Measurements from ENCODE around the gene GRIPAP1. TPM values are rescaled to one million over a fixed set of nuclear protein-coding genes. Genes with fewer than 3 reads are reported as not detected.

The GRIPAP1 gene
- total RNA-seq, 4 donors from 2014 or later, result 8.6 to 19.3 (median 10.1) TPM

- no peak overlapping the region for H3K4me3 ChIP-seq
- no peaks in the 10 kb centered on the region for H3K27me3 ChIP-seq
- DNase-seq, result no peak
- H3K27ac ChIP-seq, result no peak overlapping the region
- H3K4me1 ChIP-seq, result no peaks in the 10 kb centered on the region
- in situ Hi-C loops (cut with MboI; ENCODE audit: low sequenced_read_pairs in 4 of 4) (no loop called here), intact Hi-C loops (cut with DNase I; ENCODE audit: low total_unique reads) (no loop called here)
- TF ChIP-seq POLR2A (IDR thresholded peaks at IDR 0.05), result no peak
- TF ChIP-seq CTCF (IDR thresholded peaks at IDR 0.05 in 4 of 5, conservative IDR thresholded peaks at IDR 0.05 in 1 of 5), result no peak
- H3K9me3 ChIP-seq, result no peaks in the 10 kb centered on the region
- H3K36me3 ChIP-seq, result peaks cover 0 to 5% of the 10 kb centered on the region in 2 donors
- no peak for ATAC-seq
These were observed 28.0 kb downstream of the GRIPAP1 start for GRCh38 chrX:48974033-48974432.

- no peaks in the 10 kb centered on the region for H3K4me1 ChIP-seq
- peak overlapping the region in 2 of 4 donors; percentile 34 to 42 for H3K27ac ChIP-seq
- intact Hi-C loops (cut with DNase I; ENCODE audit: low total_unique reads), result no loop called here
- DNase-seq (peak in 1 of 2 donors; percentile 17), ATAC-seq (peak in 1 of 2 donors; percentile 50)
- in situ Hi-C loops (cut with MboI; ENCODE audit: low sequenced_read_pairs in 4 of 4), result no loop called here
- H3K4me3 ChIP-seq, result peak overlapping the region; percentile 14 to 37 (median 23)
- TF ChIP-seq CTCF (IDR thresholded peaks at IDR 0.05 in 4 of 5, conservative IDR thresholded peaks at IDR 0.05 in 1 of 5) (peak in 4 of 5 experiments; percentile 19 to 56 (median 30)), POLR2A (IDR thresholded peaks at IDR 0.05) (no peak)
- H3K9me3 ChIP-seq, result no peaks in the 10 kb centered on the region
- no peaks in the 10 kb centered on the region for H3K27me3 ChIP-seq
- H3K36me3 ChIP-seq, result peaks cover 0 to 5% of the 10 kb centered on the region in 2 donors
These were observed 29.6 kb downstream of the GRIPAP1 start for GRCh38 chrX:48972220-48973164.

GRCh38 chrX:48971249-48972219, 30.5 kb downstream of the GRIPAP1 start, which contains the start of gene KCND1:
KCND1 (minus strand) TSS chrX:48971844; CDS start chrX:48970271, 1,573 bp downstream.
- H3K36me3 ChIP-seq, result peaks cover 0 to 5% of the 10 kb centered on the region in 2 donors
- peak in 1 of 2 donors; percentile 19 for DNase-seq
- no peaks in the 10 kb centered on the region for H3K27me3 ChIP-seq
- peak within 1 kb of the TSS in 2 of 4 donors; percentile 34 to 42 for H3K27ac ChIP-seq
- in situ Hi-C loops (cut with MboI; ENCODE audit: low sequenced_read_pairs in 4 of 4) (no loop called here), intact Hi-C loops (cut with DNase I; ENCODE audit: low total_unique reads) (no loop called here)
- peak within 1 kb of the TSS; percentile 14 to 37 (median 23) for H3K4me3 ChIP-seq
- H3K4me1 ChIP-seq, result no peaks in the 10 kb centered on the region
- H3K9me3 ChIP-seq, result no peaks in the 10 kb centered on the region
- no peak for ATAC-seq
- TF ChIP-seq CTCF (IDR thresholded peaks at IDR 0.05 in 4 of 5, conservative IDR thresholded peaks at IDR 0.05 in 1 of 5) (no peak), POLR2A (IDR thresholded peaks at IDR 0.05) (no peak)

GRCh38 chrX:48969471-48969870, 32.6 kb downstream of the GRIPAP1 start:
- no peak overlapping the region for H3K27ac ChIP-seq
- no peaks in the 10 kb centered on the region for H3K9me3 ChIP-seq
- ATAC-seq (no peak), DNase-seq (no peak)
- no peak overlapping the region for H3K4me3 ChIP-seq
- no peaks in the 10 kb centered on the region for H3K4me1 ChIP-seq
- H3K27me3 ChIP-seq, result no peaks in the 10 kb centered on the region
- H3K36me3 ChIP-seq, result no peaks in the 10 kb centered on the region
- intact Hi-C loops (cut with DNase I; ENCODE audit: low total_unique reads) (no loop called here), in situ Hi-C loops (cut with MboI; ENCODE audit: low sequenced_read_pairs in 4 of 4) (no loop called here)
- TF ChIP-seq CTCF (IDR thresholded peaks at IDR 0.05 in 4 of 5, conservative IDR thresholded peaks at IDR 0.05 in 1 of 5), result no peak
- TF ChIP-seq POLR2A (IDR thresholded peaks at IDR 0.05), result no peak
